IMR-90 (cell line): ENCODE data around the gene NR0B2.

Experiments
- POLR2A ChIP-seq: IDR thresholded peaks from 2 replicates; pipeline ENCODE4 v1.6.1; 2012; ENCODE audit warnings: mild to moderate bottlenecking, low read depth, low read length
- RAD21 ChIP-seq: IDR thresholded peaks from 2 replicates; pipeline ENCODE4 v1.6.1; 2012; ENCODE audit warnings: low read length, improper control_type of control experiment
- TF ChIP-seq, protein P1 (sequence below): conservative IDR thresholded peaks from 2 replicates; pipeline ENCODE4 v1.5.1; 2012; ENCODE audit warnings: mild to moderate bottlenecking, low read depth, low read length, improper control_type of control experiment
- TF ChIP-seq, protein P2 (sequence below): fragments of 150-350 bp; IDR thresholded peaks from 2 replicates; pipeline ENCODE4 v1.6.1; 2016; ENCODE audit warnings: low read depth, mild to moderate bottlenecking, low read length, moderate library complexity, borderline replicate concordance
- TF ChIP-seq, protein P3 (sequence below): fragments of 150-350 bp; IDR thresholded peaks from 2 replicates; pipeline ENCODE4 v1.6.1; 2017; ENCODE audit warnings: mild to moderate bottlenecking, antibody characterized with exemption, low read length, low read depth

DNA sequence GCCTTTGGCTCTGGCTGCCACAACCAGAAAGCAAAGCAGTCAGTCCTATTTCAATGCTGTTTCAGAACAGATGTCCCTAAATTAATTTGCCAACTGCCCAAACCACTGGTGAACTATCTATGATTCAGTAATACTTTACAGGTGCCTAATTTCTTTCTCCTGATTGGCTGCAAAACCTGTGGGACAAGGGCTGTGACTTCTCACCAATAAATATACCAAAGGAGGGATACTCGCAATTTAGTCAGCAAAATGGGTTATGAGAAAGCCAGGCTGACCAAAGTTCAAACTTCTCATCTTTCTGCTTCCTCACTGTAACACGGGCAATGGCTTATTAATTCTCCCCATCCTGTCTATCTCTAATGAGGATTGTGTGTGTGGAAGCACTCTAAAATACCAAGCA is 36.4 kb downstream of the NR0B2 start:
- TF ChIP-seq RAD21, result no peak
- TF ChIP-seq, protein P1, sequence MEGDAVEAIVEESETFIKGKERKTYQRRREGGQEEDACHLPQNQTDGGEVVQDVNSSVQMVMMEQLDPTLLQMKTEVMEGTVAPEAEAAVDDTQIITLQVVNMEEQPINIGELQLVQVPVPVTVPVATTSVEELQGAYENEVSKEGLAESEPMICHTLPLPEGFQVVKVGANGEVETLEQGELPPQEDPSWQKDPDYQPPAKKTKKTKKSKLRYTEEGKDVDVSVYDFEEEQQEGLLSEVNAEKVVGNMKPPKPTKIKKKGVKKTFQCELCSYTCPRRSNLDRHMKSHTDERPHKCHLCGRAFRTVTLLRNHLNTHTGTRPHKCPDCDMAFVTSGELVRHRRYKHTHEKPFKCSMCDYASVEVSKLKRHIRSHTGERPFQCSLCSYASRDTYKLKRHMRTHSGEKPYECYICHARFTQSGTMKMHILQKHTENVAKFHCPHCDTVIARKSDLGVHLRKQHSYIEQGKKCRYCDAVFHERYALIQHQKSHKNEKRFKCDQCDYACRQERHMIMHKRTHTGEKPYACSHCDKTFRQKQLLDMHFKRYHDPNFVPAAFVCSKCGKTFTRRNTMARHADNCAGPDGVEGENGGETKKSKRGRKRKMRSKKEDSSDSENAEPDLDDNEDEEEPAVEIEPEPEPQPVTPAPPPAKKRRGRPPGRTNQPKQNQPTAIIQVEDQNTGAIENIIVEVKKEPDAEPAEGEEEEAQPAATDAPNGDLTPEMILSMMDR, result no peak
- TF ChIP-seq, protein P2, sequence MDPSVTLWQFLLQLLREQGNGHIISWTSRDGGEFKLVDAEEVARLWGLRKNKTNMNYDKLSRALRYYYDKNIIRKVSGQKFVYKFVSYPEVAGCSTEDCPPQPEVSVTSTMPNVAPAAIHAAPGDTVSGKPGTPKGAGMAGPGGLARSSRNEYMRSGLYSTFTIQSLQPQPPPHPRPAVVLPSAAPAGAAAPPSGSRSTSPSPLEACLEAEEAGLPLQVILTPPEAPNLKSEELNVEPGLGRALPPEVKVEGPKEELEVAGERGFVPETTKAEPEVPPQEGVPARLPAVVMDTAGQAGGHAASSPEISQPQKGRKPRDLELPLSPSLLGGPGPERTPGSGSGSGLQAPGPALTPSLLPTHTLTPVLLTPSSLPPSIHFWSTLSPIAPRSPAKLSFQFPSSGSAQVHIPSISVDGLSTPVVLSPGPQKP, result no peak
- no peak for TF ChIP-seq POLR2A
- TF ChIP-seq, protein P3, sequence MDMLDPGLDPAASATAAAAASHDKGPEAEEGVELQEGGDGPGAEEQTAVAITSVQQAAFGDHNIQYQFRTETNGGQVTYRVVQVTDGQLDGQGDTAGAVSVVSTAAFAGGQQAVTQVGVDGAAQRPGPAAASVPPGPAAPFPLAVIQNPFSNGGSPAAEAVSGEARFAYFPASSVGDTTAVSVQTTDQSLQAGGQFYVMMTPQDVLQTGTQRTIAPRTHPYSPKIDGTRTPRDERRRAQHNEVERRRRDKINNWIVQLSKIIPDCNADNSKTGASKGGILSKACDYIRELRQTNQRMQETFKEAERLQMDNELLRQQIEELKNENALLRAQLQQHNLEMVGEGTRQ, result no peak
